Ishikawa (cell line): Measurements from ENCODE around the gene MMS19.

Experiments
- MAX ChIP-seq: IDR thresholded peaks from 2 replicates; pipeline ENCODE4 v1.6.1; 2012
- TEAD4 ChIP-seq: IDR thresholded peaks from 2 replicates; pipeline ENCODE4 v1.6.1; 2012
- YY1 ChIP-seq: IDR thresholded peaks from 2 replicates; pipeline ENCODE4 v1.6.1; 2012; ENCODE audit warnings: low read depth

GRCh38 chr10:97522937-97523336 is 24.7 kb upstream of the MMS19 start:
- TF ChIP-seq YY1 (no peak), MAX (no peak), TEAD4 (no peak)
